HEK293 (cell line): ENCODE measurements around the gene MAGED1.

Experiments
- CTCF ChIA-PET: fragments of 350-600 bp; formaldehyde crosslinking; extraction: SDS; loops from one replicate; lab custom pipeline; 2021; ENCODE audit warnings: antibody characterized with exemption; lab: Yijun Ruan, JAX
- POLR2A ChIA-PET: fragments of 300-600 bp; formaldehyde crosslinking; extraction: SDS; loops from one replicate; lab custom pipeline; 2020; ENCODE audit warnings: antibody characterized with exemption, inconsistent platforms; lab: Yijun Ruan, JAX
- H3K27ac ChIP-seq: fragments of 200-500 bp; sonication (Bioruptor generic); 2 replicates; pipeline ENCODE4 v1.5.1; 2014; ENCODE audit warnings: low read depth, low read length, control low read depth, inconsistent platforms; ENCODE audit errors: extremely low read depth
- H3K36me3 ChIP-seq, 2 experiments: fragments of 200-500 bp in 1 of 2; sonication (Bioruptor generic) in 1 of 2; 1 replicate in 1 of 2; 2 replicates in 1 of 2; pipeline ENCODE4 v1.5.1; 2014 to 2017; ENCODE audit warnings: inconsistent platforms in 2 of 2, low read length in 2 of 2; ENCODE audit not compliant: control insufficient read depth in 2 of 2, insufficient read depth in 1 of 2
- H3K4me1 ChIP-seq: fragments of 200-500 bp; sonication (Bioruptor generic); 2 replicates; pipeline ENCODE4 v1.5.1; 2014; ENCODE audit warnings: mild to moderate bottlenecking, low read length, inconsistent platforms; ENCODE audit not compliant: control insufficient read depth, insufficient read depth
- H3K4me3 ChIP-seq: 2 replicates; pipeline ENCODE4 v1.5.1; 2011; ENCODE audit warnings: low read depth, mild to moderate bottlenecking, control low read depth, low read length, moderate library complexity
- H3K9me3 ChIP-seq: fragments of 200-500 bp; sonication (Bioruptor generic); 2 replicates; pipeline ENCODE4 v1.5.1; 2014; ENCODE audit warnings: low read depth, low read length, inconsistent platforms; ENCODE audit not compliant: control insufficient read depth, insufficient read depth
- GLIS2 ChIP-seq: fragments of 450-650 bp; formaldehyde crosslinking; IDR thresholded peaks from 2 replicates; pipeline ENCODE4 v1.5.1; 2016; ENCODE audit warnings: missing biosample characterization, missing genetic modification characterization
- KLF9 ChIP-seq: fragments of 450-650 bp; formaldehyde crosslinking; IDR thresholded peaks from 2 replicates; pipeline ENCODE4 v1.5.1; 2016; ENCODE audit warnings: missing biosample characterization, missing genetic modification characterization, low read depth
- MYNN ChIP-seq: fragments of 450-650 bp; formaldehyde crosslinking; IDR thresholded peaks from 2 replicates; pipeline ENCODE4 v1.5.1; 2016; ENCODE audit warnings: missing biosample characterization, missing genetic modification characterization, borderline replicate concordance
- MZF1 ChIP-seq: fragments of 450-650 bp; formaldehyde crosslinking; IDR thresholded peaks from 2 replicates; pipeline ENCODE4 v1.5.1; 2017; ENCODE audit warnings: missing biosample characterization, missing genetic modification characterization, borderline replicate concordance
- PRDM1 ChIP-seq: fragments of 450-650 bp; formaldehyde crosslinking; IDR thresholded peaks from 2 replicates; pipeline ENCODE4; 2016; ENCODE audit warnings: missing biosample characterization, missing genetic modification characterization
- REPIN1 ChIP-seq: fragments of 450-650 bp; formaldehyde crosslinking; IDR thresholded peaks from 2 replicates; pipeline ENCODE4 v1.5.1; 2017; ENCODE audit warnings: missing biosample characterization, missing genetic modification characterization, low read depth
- SALL2 ChIP-seq: fragments of 450-650 bp; formaldehyde crosslinking; IDR thresholded peaks from 2 replicates; pipeline ENCODE4 v1.5.0; 2017; ENCODE audit warnings: missing biosample characterization, mild to moderate bottlenecking, missing genetic modification characterization, borderline replicate concordance
- SCRT1 ChIP-seq: fragments of 450-650 bp; formaldehyde crosslinking; IDR thresholded peaks from 2 replicates; pipeline ENCODE4 v1.5.1; 2016; ENCODE audit warnings: missing biosample characterization, missing genetic modification characterization, borderline replicate concordance
- SP3 ChIP-seq: fragments of 450-650 bp; formaldehyde crosslinking; IDR thresholded peaks from 2 replicates; pipeline ENCODE4 v1.5.1; 2016; ENCODE audit warnings: missing biosample characterization, missing genetic modification characterization
- ZBTB7A ChIP-seq: fragments of 450-650 bp; formaldehyde crosslinking; IDR thresholded peaks from 2 replicates; pipeline ENCODE4 v1.5.1; 2016; ENCODE audit warnings: low read depth, missing biosample characterization, missing genetic modification characterization
- ZFP69B ChIP-seq: fragments of 450-650 bp; formaldehyde crosslinking; IDR thresholded peaks from 2 replicates; pipeline ENCODE4 v1.5.1; 2016; ENCODE audit warnings: missing biosample characterization, missing genetic modification characterization
- ZNF155 ChIP-seq: fragments of 450-650 bp; formaldehyde crosslinking; IDR thresholded peaks from 2 replicates; pipeline ENCODE4 v1.5.1; 2016; ENCODE audit warnings: missing biosample characterization, missing genetic modification characterization
- ZNF202 ChIP-seq: fragments of 450-650 bp; formaldehyde crosslinking; IDR thresholded peaks from 2 replicates; pipeline ENCODE4 v1.5.1; 2016; ENCODE audit warnings: missing biosample characterization, missing genetic modification characterization, borderline replicate concordance
- ZNF324 ChIP-seq: fragments of 450-650 bp; formaldehyde crosslinking; IDR thresholded peaks from 2 replicates; pipeline ENCODE4 v1.5.1; 2016; ENCODE audit warnings: missing biosample characterization, missing genetic modification characterization
- ZNF354C ChIP-seq: fragments of 450-650 bp; formaldehyde crosslinking; IDR thresholded peaks from 2 replicates; pipeline ENCODE4 v1.5.1; 2016; ENCODE audit warnings: missing biosample characterization, missing genetic modification characterization, low read depth, borderline replicate concordance
- ZNF37A ChIP-seq: fragments of 450-650 bp; IDR thresholded peaks from 2 replicates; pipeline ENCODE4 v1.5.1; 2018; ENCODE audit warnings: missing biosample characterization, missing genetic modification characterization
- ZNF514 ChIP-seq: fragments of 450-650 bp; formaldehyde crosslinking; IDR thresholded peaks from 2 replicates; pipeline ENCODE4 v1.5.1; 2016; ENCODE audit warnings: missing biosample characterization, missing genetic modification characterization
- ZNF529 ChIP-seq: fragments of 450-650 bp; formaldehyde crosslinking; IDR thresholded peaks from 2 replicates; pipeline ENCODE4 v1.5.1; 2017; ENCODE audit warnings: missing genetic modification characterization, missing biosample characterization; ENCODE audit not compliant: insufficient replicate concordance
- ZNF561 ChIP-seq: fragments of 450-650 bp; IDR thresholded peaks from 2 replicates; pipeline ENCODE4 v1.5.1; 2018; ENCODE audit warnings: missing biosample characterization, missing genetic modification characterization, borderline replicate concordance
- ZNF654 ChIP-seq: fragments of 450-650 bp; formaldehyde crosslinking; IDR thresholded peaks from 2 replicates; pipeline ENCODE4 v1.5.1; 2016; ENCODE audit warnings: low read depth, missing biosample characterization, missing genetic modification characterization
- ZNF658 ChIP-seq: fragments of 450-650 bp; formaldehyde crosslinking; IDR thresholded peaks from 2 replicates; pipeline ENCODE4; 2016; ENCODE audit warnings: missing biosample characterization, missing genetic modification characterization
- ZNF664 ChIP-seq: fragments of 450-650 bp; formaldehyde crosslinking; IDR thresholded peaks from 2 replicates; pipeline ENCODE4 v1.5.1; 2016; ENCODE audit warnings: missing biosample characterization, missing genetic modification characterization
- ZNF837 ChIP-seq: fragments of 450-650 bp; formaldehyde crosslinking; IDR thresholded peaks from 2 replicates; pipeline ENCODE4 v1.5.1; 2016; ENCODE audit warnings: missing biosample characterization, missing genetic modification characterization
- TF ChIP-seq, protein P1 (sequence below): fragments of 450-650 bp; formaldehyde crosslinking; IDR thresholded peaks from 2 replicates; pipeline ENCODE4 v1.5.1; 2017; ENCODE audit warnings: missing biosample characterization, missing genetic modification characterization
- TF ChIP-seq, protein P2 (sequence below): fragments of 450-650 bp; formaldehyde crosslinking; IDR thresholded peaks from 2 replicates; pipeline ENCODE4 v1.5.1; 2017; ENCODE audit warnings: missing biosample characterization, missing genetic modification characterization
- TF ChIP-seq, protein P3 (sequence below): fragments of 450-650 bp; formaldehyde crosslinking; IDR thresholded peaks from 2 replicates; pipeline ENCODE4 v1.5.1; 2016; ENCODE audit warnings: missing biosample characterization, missing genetic modification characterization
- TF ChIP-seq, protein P4 (sequence below): fragments of 450-650 bp; formaldehyde crosslinking; IDR thresholded peaks from 2 replicates; pipeline ENCODE4 v1.5.1; 2016; ENCODE audit warnings: missing biosample characterization, missing genetic modification characterization

The MAGED1 gene

DNA sequence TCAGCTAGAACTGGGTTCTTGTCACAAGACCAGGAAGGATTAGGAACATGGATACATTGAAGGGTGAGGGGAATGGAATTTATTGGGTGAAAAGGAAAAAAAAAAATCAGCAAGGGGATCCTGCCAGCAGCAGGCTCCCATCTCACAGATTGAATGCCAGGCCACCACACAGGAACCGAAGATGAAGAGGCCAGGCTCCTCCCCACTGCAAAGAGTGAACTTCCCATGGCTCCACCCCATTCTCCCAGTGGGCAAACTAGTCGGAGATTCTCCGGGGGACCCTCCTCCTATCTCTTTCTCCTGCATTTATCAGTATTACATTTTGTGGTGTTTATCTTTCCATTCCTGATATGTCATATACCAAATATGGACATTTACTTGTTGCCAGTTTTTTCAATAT lies 46.0 kb upstream of the MAGED1 start:
- Histone ChIP-seq H3K4me3 (no peak overlapping the region), H3K4me1 (no peaks in the 10 kb centered on the region), H3K36me3 (no peaks in the 10 kb centered on the region), H3K27ac (no peak overlapping the region), H3K9me3 (no peaks in the 10 kb centered on the region)
- ChIA-PET CTCF (no interaction called here), POLR2A (no interaction called here)
- TF ChIP-seq ZNF561 (tag by site-specific recombination) (no peak), ZNF324 (tag by site-specific recombination) (no peak), REPIN1 (tag by site-specific recombination) (no peak), SALL2 (tag by site-specific recombination) (no peak), ZNF658 (tag by site-specific recombination) (no peak), SP3 (tag by site-specific recombination) (no peak), ZNF155 (no peak), ZNF37A (tag by site-specific recombination) (no peak), ZNF529 (tag by site-specific recombination) (no peak), MZF1 (tag by site-specific recombination) (no peak), ZNF837 (tag by site-specific recombination) (no peak), SCRT1 (no peak), ZNF514 (tag by site-specific recombination) (no peak), MYNN (no peak), GLIS2 (tag by site-specific recombination) (no peak), ZFP69B (no peak), PRDM1 (tag by site-specific recombination) (no peak)
- TF ChIP-seq, protein P1, sequence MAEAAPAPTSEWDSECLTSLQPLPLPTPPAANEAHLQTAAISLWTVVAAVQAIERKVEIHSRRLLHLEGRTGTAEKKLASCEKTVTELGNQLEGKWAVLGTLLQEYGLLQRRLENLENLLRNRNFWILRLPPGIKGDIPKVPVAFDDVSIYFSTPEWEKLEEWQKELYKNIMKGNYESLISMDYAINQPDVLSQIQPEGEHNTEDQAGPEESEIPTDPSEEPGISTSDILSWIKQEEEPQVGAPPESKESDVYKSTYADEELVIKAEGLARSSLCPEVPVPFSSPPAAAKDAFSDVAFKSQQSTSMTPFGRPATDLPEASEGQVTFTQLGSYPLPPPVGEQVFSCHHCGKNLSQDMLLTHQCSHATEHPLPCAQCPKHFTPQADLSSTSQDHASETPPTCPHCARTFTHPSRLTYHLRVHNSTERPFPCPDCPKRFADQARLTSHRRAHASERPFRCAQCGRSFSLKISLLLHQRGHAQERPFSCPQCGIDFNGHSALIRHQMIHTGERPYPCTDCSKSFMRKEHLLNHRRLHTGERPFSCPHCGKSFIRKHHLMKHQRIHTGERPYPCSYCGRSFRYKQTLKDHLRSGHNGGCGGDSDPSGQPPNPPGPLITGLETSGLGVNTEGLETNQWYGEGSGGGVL (tag by site-specific recombination) = no peak
- TF ChIP-seq, protein P2, sequence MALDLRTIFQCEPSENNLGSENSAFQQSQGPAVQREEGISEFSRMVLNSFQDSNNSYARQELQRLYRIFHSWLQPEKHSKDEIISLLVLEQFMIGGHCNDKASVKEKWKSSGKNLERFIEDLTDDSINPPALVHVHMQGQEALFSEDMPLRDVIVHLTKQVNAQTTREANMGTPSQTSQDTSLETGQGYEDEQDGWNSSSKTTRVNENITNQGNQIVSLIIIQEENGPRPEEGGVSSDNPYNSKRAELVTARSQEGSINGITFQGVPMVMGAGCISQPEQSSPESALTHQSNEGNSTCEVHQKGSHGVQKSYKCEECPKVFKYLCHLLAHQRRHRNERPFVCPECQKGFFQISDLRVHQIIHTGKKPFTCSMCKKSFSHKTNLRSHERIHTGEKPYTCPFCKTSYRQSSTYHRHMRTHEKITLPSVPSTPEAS (tag by site-specific recombination) = no peak
- TF ChIP-seq, all 188 proteins: peak for 0

DNA sequence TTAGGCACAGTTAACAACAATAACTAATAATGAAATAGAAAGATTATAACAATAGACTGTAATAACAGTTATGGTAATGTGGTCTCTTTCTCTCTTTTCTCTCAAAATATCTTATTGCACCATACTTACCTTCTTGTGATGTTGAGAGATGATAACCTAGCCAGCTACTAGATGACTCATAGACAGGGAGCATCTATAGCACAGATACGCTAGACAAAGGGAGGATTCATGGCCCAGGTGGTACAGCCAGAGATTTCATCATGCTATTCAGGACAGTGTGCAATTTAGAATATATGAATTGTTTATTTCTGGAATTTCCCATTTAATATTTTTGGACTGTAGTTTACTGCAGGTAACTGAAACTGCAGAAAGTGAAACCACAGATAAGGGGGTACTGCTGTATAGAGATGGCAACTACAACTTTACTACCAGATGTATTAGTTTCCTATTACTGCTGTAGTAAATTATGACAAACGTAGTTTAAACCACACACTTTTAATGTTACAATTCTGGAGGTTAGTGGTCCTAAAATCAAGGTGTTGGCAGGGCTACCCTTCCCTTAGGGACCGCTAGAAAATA lies 41.8 kb upstream of the MAGED1 start:
- Histone ChIP-seq H3K27ac (no peak overlapping the region), H3K4me3 (no peak overlapping the region), H3K4me1 (no peaks in the 10 kb centered on the region), H3K9me3 (no peaks in the 10 kb centered on the region; the same call in 1 of the 2 replicates), H3K36me3 (no peaks in the 10 kb centered on the region)
- TF ChIP-seq ZNF202 (tag by site-specific recombination) = no peak
- no peak for TF ChIP-seq ZNF654 (tag by site-specific recombination)
- no peak for TF ChIP-seq ZNF664
- TF ChIP-seq, protein P3, sequence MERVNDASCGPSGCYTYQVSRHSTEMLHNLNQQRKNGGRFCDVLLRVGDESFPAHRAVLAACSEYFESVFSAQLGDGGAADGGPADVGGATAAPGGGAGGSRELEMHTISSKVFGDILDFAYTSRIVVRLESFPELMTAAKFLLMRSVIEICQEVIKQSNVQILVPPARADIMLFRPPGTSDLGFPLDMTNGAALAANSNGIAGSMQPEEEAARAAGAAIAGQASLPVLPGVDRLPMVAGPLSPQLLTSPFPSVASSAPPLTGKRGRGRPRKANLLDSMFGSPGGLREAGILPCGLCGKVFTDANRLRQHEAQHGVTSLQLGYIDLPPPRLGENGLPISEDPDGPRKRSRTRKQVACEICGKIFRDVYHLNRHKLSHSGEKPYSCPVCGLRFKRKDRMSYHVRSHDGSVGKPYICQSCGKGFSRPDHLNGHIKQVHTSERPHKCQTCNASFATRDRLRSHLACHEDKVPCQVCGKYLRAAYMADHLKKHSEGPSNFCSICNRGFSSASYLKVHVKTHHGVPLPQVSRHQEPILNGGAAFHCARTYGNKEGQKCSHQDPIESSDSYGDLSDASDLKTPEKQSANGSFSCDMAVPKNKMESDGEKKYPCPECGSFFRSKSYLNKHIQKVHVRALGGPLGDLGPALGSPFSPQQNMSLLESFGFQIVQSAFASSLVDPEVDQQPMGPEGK (tag by site-specific recombination) = no peak
- TF ChIP-seq KLF9 (tag by site-specific recombination) = no peak
- TF ChIP-seq ZNF354C = no peak
- TF ChIP-seq, protein P4, sequence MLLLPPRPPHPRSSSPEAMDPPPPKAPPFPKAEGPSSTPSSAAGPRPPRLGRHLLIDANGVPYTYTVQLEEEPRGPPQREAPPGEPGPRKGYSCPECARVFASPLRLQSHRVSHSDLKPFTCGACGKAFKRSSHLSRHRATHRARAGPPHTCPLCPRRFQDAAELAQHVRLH (tag by site-specific recombination) = no peak
- TF ChIP-seq ZBTB7A (tag by site-specific recombination) = no peak
- POLR2A ChIA-PET = no interaction called here
- CTCF ChIA-PET = interaction anchor here (0.5 kb wide), 1 partner anchor 8 kb away, joined by 3 read pairs; no protein-coding TSS in a partner anchor
